Type B pancreatic cell (in vitro differentiated cells): ENCODE results near the gene DNAJB13. TPM values are rescaled to one million over a fixed set of nuclear protein-coding genes. Genes with fewer than 3 reads are reported as not detected.
A peak's percentile ranks its signal among the peaks of the same experiment; 100 is the strongest.

Experiments
- DNase-seq: peaks from one replicate; pipeline ENCODE4 v3.0.0; 2021; ENCODE audit warnings: mixed read lengths; ENCODE audit not compliant: unreplicated experiment; ENCODE audit errors: extremely low spot score
- H3K27ac Mint-ChIP-seq: 2 replicates; pipeline ENCODE4 v1.8.0; 2021; ENCODE audit warnings: mild to moderate bottlenecking, mixed read lengths
- H3K27me3 Mint-ChIP-seq: 2 replicates; pipeline ENCODE4 v1.8.0; 2021; ENCODE audit warnings: mixed read lengths
- H3K36me3 Mint-ChIP-seq: 2 replicates; pipeline ENCODE4 v1.8.0; 2021; ENCODE audit warnings: mixed read lengths
- H3K4me1 Mint-ChIP-seq: one replicate; pipeline ENCODE4 v1.8.0; 2021; ENCODE audit warnings: mixed read lengths; ENCODE audit not compliant: unreplicated experiment
- H3K4me3 Mint-ChIP-seq: 2 replicates; pipeline ENCODE4 v1.8.0; 2021; ENCODE audit warnings: mild to moderate bottlenecking, mixed read lengths
- H3K9me3 Mint-ChIP-seq: 2 replicates; pipeline ENCODE4 v1.8.0; 2021; ENCODE audit warnings: mixed read lengths
- CTCF ChIP-seq: fragments of 200-600 bp; sonication (generic); conservative IDR thresholded peaks from 2 replicates; pipeline ENCODE4 v1.5.0; 2021; ENCODE audit warnings: antibody characterized with exemption, mild to moderate bottlenecking
- total RNA-seq: library from RNA; stranded (reverse); gene quantifications from 2 replicates; pipeline ENCODE4 v1.2.1, GENCODE V29; 2021; ENCODE audit warnings: low replicate concordance

DNAJB13 gene
- total RNA-seq, 1 donor from 2014 or later, result 2.8 TPM

- H3K4me3 Mint-ChIP-seq, result no peak overlapping the region
- H3K27me3 Mint-ChIP-seq, result no peaks in the 10 kb centered on the region
Observed at GRCh38 chr11:73944901-73945300, 5.9 kb upstream of the DNAJB13 start.

GRCh38 chr11:73945396-73945795, 5.4 kb upstream of the DNAJB13 start:
- TF ChIP-seq CTCF, result no peak
- Mint-ChIP-seq H3K27ac (no peak overlapping the region), H3K4me3 (no peak overlapping the region), H3K36me3 (no peaks in the 10 kb centered on the region), H3K9me3 (peaks cover 6% of the 10 kb centered on the region), H3K4me1 (no peaks in the 10 kb centered on the region), H3K27me3 (no peaks in the 10 kb centered on the region)
- no peak for DNase-seq

More at GRCh38 chr11:73944901-73945300, 5.9 kb upstream of the DNAJB13 start:
- DNase-seq, result no peak
- no peaks in the 10 kb centered on the region for H3K4me1 Mint-ChIP-seq
- TF ChIP-seq CTCF, result no peak
- H3K36me3 Mint-ChIP-seq, result no peaks in the 10 kb centered on the region
- H3K27ac Mint-ChIP-seq, result no peak overlapping the region
- peaks cover 6% of the 10 kb centered on the region for H3K9me3 Mint-ChIP-seq

GRCh38 chr11:73946798-73947458, 3.9 kb upstream of the DNAJB13 start:
- no peak for DNase-seq
- H3K27ac Mint-ChIP-seq, result no peak overlapping the region
- no peaks in the 10 kb centered on the region for H3K4me1 Mint-ChIP-seq
- no peaks in the 10 kb centered on the region for H3K36me3 Mint-ChIP-seq
- H3K9me3 Mint-ChIP-seq, result peaks cover 6% of the 10 kb centered on the region
- H3K4me3 Mint-ChIP-seq, result no peak overlapping the region
- no peak for TF ChIP-seq CTCF
- H3K27me3 Mint-ChIP-seq, result no peaks in the 10 kb centered on the region

- Mint-ChIP-seq H3K27me3 (no peaks in the 10 kb centered on the region), H3K9me3 (peaks cover 6% of the 10 kb centered on the region), H3K4me3 (peak overlapping the region; percentile 48), H3K36me3 (no peaks in the 10 kb centered on the region), H3K27ac (no peak overlapping the region), H3K4me1 (no peaks in the 10 kb centered on the region)
- no peak for TF ChIP-seq CTCF
- no peak for DNase-seq
Observed at GRCh38 chr11:73949246-73949645, 1.6 kb upstream of the DNAJB13 start.

- TF ChIP-seq CTCF, result no peak
- DNase-seq, result no peak
- Mint-ChIP-seq H3K27me3 (no peaks in the 10 kb centered on the region), H3K4me3 (no peak overlapping the region), H3K9me3 (peaks cover 6% of the 10 kb centered on the region), H3K27ac (no peak overlapping the region), H3K36me3 (no peaks in the 10 kb centered on the region), H3K4me1 (no peaks in the 10 kb centered on the region)
Observed at GRCh38 chr11:73949912-73950311, 914 bp upstream of the DNAJB13 start.
